CD14-positive monocyte (primary cell): ENCODE measurements around the gene MACROD2. TPM values are rescaled to one million over a fixed set of nuclear protein-coding genes. Genes with fewer than 3 reads are reported as not detected.

Source experiments
- DNase-seq, 3 donors: peaks; one replicate each; pipeline ENCODE4 v3.0.0-alpha.2; 2011 to 2022
- H2AFZ ChIP-seq: 2 replicates; pipeline ENCODE4 v1.6.0; 2012; ENCODE audit warnings: mild to moderate bottlenecking, low read depth, low read length, inconsistent platforms; ENCODE audit not compliant: insufficient read depth, poor library complexity, severe bottlenecking
- H3K27ac ChIP-seq, 2 donors: 1 replicate in 1 of 2; 2 replicates in 1 of 2; pipeline ENCODE4 v1.5.1; 2012 to 2013; ENCODE audit warnings: low read length in 2 of 2, control low read depth in 1 of 2, inconsistent platforms in 1 of 2, low read depth in 1 of 2, mild to moderate bottlenecking in 1 of 2
- H3K27me3 ChIP-seq, 2 donors: one replicate each; pipeline versions ENCODE4 v1.6.0 to v1.6.1; 2011 to 2013; ENCODE audit warnings: low read length in 2 of 2; ENCODE audit not compliant: control insufficient read depth in 2 of 2, insufficient read depth in 2 of 2
- H3K36me3 ChIP-seq, 2 donors: replicated peaks in 1 of 2; 1 replicate in 1 of 2; 2 replicates in 1 of 2; pipeline versions ENCODE4 v1.5.1 to v1.6.1; 2012 to 2013; ENCODE audit warnings: low read length in 2 of 2, control low read depth in 1 of 2, inconsistent platforms in 1 of 2, mild to moderate bottlenecking in 1 of 2; ENCODE audit not compliant: insufficient read depth in 2 of 2, control insufficient read depth in 1 of 2
- H3K4me1 ChIP-seq, 2 donors: 1 replicate in 1 of 2; 2 replicates in 1 of 2; pipeline versions ENCODE4 v1.5.1 to v1.6.1; 2012 to 2013; ENCODE audit warnings: low read length in 2 of 2, control low read depth in 1 of 2, inconsistent platforms in 1 of 2, mild to moderate bottlenecking in 1 of 2, moderate library complexity in 1 of 2; ENCODE audit not compliant: insufficient read depth in 2 of 2, control insufficient read depth in 1 of 2
- H3K4me2 ChIP-seq: replicated peaks from 2 replicates; pipeline ENCODE3; 2012; ENCODE audit warnings: low read length, moderate library complexity, mild to moderate bottlenecking; ENCODE audit not compliant: poor library complexity, severe bottlenecking; ENCODE audit errors: extremely low read depth
- H3K4me3 ChIP-seq, 3 experiments: fragments of 200-600 bp in 1 of 3; sonication (generic) in 1 of 3; replicated peaks in 1 of 3; 1 replicate in 2 of 3; 2 replicates in 1 of 3; pipeline ENCODE4 v1.5.1; 2011 to 2013; ENCODE audit warnings: low read length in 3 of 3, mild to moderate bottlenecking in 3 of 3, control low read depth in 2 of 3, low read depth in 2 of 3, inconsistent platforms in 1 of 3, moderate library complexity in 1 of 3
- H3K79me2 ChIP-seq: 2 replicates; pipeline ENCODE4 v1.6.0; 2012; ENCODE audit warnings: mild to moderate bottlenecking, control low read depth, inconsistent platforms, low read length, moderate library complexity; ENCODE audit not compliant: insufficient read depth
- H3K9ac ChIP-seq: 2 replicates; pipeline ENCODE4 v1.6.0; 2017; ENCODE audit warnings: low read length, mild to moderate bottlenecking; ENCODE audit not compliant: insufficient read depth, poor library complexity, severe bottlenecking
- H3K9me3 ChIP-seq, 2 donors: replicated peaks in 1 of 2; 1 replicate in 1 of 2; 2 replicates in 1 of 2; pipeline versions ENCODE4 v1.5.1 to v1.6.1; 2012 to 2013; ENCODE audit warnings: low read length in 2 of 2, control low read depth in 1 of 2; ENCODE audit not compliant: control insufficient read depth in 1 of 2, insufficient read depth in 1 of 2
- H4K20me1 ChIP-seq: 2 replicates; pipeline ENCODE4 v1.6.0; 2012; ENCODE audit warnings: mild to moderate bottlenecking, low read length, control low read depth, moderate library complexity; ENCODE audit not compliant: insufficient read depth
- H3K27ac Mint-ChIP-seq, 7 donors: one replicate each; pipeline ENCODE4 v1.8.0; 2020; ENCODE audit warnings: mild to moderate bottlenecking in 7 of 7, mixed read lengths in 7 of 7, moderate library complexity in 6 of 7, inconsistent platforms in 2 of 7
- H3K27me3 Mint-ChIP-seq, 3 donors: one replicate each; pipeline ENCODE4 v1.8.0; 2021 to 2022; ENCODE audit warnings: low read depth in 3 of 3, mild to moderate bottlenecking in 3 of 3, mixed read lengths in 3 of 3, moderate library complexity in 3 of 3, inconsistent platforms in 1 of 3
- H3K36me3 Mint-ChIP-seq, 2 donors: one replicate each; pipeline ENCODE4 v1.8.0; 2020; ENCODE audit warnings: mixed read lengths in 2 of 2, inconsistent platforms in 1 of 2, mild to moderate bottlenecking in 1 of 2
- H3K4me1 Mint-ChIP-seq: one replicate; pipeline ENCODE4 v1.8.0; 2020; ENCODE audit warnings: mild to moderate bottlenecking, mixed read lengths
- H3K4me3 Mint-ChIP-seq, 2 donors: one replicate each; pipeline ENCODE4 v1.8.0; 2020; ENCODE audit warnings: mild to moderate bottlenecking in 2 of 2, mixed read lengths in 2 of 2, moderate library complexity in 1 of 2
- H3K9me3 Mint-ChIP-seq, 7 donors: one replicate each; pipeline ENCODE4 v1.8.0; 2020 to 2022; ENCODE audit warnings: mixed read lengths in 7 of 7, mild to moderate bottlenecking in 6 of 7, moderate library complexity in 6 of 7, inconsistent platforms in 2 of 7
- WGBS: methylation state at CpG from one replicate; pipeline ENCODE4 v1.1.5; 2013; ENCODE audit warnings: missing lambda C conversion rate; ENCODE audit not compliant: insufficient coverage; 5-methylcytosine and 5-hydroxymethylcytosine counted together
- intact Hi-C, 2 donors: fragments of 100-400 bp; cut with micrococcal nuclease; formaldehyde crosslinking; loops; one replicate each; pipeline versions ENCODE4 v1.15.0 to v1.15.1; 2023
- polyA plus RNA-seq, 3 donors: library from polyadenylated mRNA; depleted of rRNA in 1 of 3; unstranded in 2 of 3; stranded (reverse) in 1 of 3; fragments of 300-500 nt in 2 of 3; fragments of >200 nt in 1 of 3; fragmentation: Illumina TruSeq in 2 of 3; gene quantifications; 1 replicate in 2 of 3; 2 replicates in 1 of 3; pipeline ENCODE4 v1.2.3, GENCODE V29; 2012 to 2021
- TF ChIP-seq, protein P1 (sequence below): fragments of 200-600 bp; IDR thresholded peaks from one replicate; pipeline ENCODE4 v1.8.0; 2022; ENCODE audit warnings: antibody characterized with exemption, mild to moderate bottlenecking

Gene MACROD2
- polyA plus RNA-seq, 3 donors: 0.23 TPM; not detected in 2

- peaks cover 0 to 3% (median 0%) of the 10 kb centered on the region in 7 donors for H3K9me3 Mint-ChIP-seq
- H3K4me3 Mint-ChIP-seq: no peak overlapping the region
- peaks cover 0 to 1% (median 0%) of the 10 kb centered on the region in 3 donors for H3K27me3 Mint-ChIP-seq
Observed at GRCh38 chr20:16097788-16098187, 2102.5 kb downstream of the MACROD2 start.

DNA sequence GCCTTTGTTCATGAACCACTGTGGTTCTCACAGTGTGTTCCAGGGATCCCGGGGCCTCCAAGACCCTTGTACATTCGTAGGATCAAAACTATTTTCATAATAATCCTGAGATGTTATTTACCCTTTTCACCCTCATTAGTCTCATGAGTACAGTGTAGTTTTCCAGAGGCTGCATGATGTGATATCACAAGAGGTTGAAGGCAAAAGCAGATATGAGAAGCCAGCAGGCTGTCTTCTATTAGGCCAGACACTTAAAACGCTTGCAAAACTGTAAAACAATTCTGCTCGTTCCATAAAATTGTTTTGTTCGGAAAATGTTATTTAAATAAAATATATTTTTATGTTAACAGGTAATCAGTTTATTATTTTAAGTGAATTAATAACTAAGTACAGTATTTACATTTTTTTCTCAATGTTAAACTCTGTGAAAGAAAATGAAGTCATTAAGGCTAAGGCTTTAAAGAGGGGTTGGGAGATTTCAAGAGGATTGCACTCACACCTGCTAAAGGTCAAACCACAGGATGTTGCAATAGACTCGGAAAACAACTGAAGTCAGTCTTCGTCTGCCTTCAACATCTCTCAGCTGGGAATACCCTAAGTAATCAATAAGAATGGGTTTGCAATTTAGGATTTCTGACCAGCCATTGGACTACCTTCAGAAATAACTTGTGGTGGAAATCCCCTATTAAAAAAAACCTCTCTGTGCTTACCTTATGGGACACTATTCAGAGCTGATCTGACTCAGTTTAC is 2103.7 kb downstream of the MACROD2 start:
- Histone ChIP-seq H2AFZ (no peak overlapping the region), H3K4me1 (no peaks in the 10 kb centered on the region), H3K36me3 (no peaks in the 10 kb centered on the region), H3K79me2 (no peaks in the 10 kb centered on the region), H3K27ac (no peak overlapping the region), H3K27me3 (no peaks in the 10 kb centered on the region), H3K9me3 (no peaks in the 10 kb centered on the region), H4K20me1 (no peaks in the 10 kb centered on the region), H3K4me3 (no peak overlapping the region), H3K9ac (no peak overlapping the region), H3K4me2 (no peak overlapping the region)
- H3K36me3 Mint-ChIP-seq: no peaks in the 10 kb centered on the region
- intact Hi-C loops: loop anchor here in 1 of 2 donors (10.0 kb wide), 1 partner anchor 64 kb away; no protein-coding TSS in a partner anchor
- H3K27ac Mint-ChIP-seq: no peak overlapping the region
- no peaks in the 10 kb centered on the region for H3K4me1 Mint-ChIP-seq
- H3K9me3 Mint-ChIP-seq: peaks cover 0 to 3% (median 0%) of the 10 kb centered on the region in 7 donors
- no peak for DNase-seq
- 83% methylated on average over 1 of the region's 7 CpGs for WGBS
- TF ChIP-seq, protein P1, sequence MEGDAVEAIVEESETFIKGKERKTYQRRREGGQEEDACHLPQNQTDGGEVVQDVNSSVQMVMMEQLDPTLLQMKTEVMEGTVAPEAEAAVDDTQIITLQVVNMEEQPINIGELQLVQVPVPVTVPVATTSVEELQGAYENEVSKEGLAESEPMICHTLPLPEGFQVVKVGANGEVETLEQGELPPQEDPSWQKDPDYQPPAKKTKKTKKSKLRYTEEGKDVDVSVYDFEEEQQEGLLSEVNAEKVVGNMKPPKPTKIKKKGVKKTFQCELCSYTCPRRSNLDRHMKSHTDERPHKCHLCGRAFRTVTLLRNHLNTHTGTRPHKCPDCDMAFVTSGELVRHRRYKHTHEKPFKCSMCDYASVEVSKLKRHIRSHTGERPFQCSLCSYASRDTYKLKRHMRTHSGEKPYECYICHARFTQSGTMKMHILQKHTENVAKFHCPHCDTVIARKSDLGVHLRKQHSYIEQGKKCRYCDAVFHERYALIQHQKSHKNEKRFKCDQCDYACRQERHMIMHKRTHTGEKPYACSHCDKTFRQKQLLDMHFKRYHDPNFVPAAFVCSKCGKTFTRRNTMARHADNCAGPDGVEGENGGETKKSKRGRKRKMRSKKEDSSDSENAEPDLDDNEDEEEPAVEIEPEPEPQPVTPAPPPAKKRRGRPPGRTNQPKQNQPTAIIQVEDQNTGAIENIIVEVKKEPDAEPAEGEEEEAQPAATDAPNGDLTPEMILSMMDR: no peak
- peaks cover 0 to 1% (median 0%) of the 10 kb centered on the region in 3 donors for H3K27me3 Mint-ChIP-seq
- H3K4me3 Mint-ChIP-seq: no peak overlapping the region

More at GRCh38 chr20:16097788-16098187, 2102.5 kb downstream of the MACROD2 start:
- no peaks in the 10 kb centered on the region for H3K79me2 ChIP-seq
- Mint-ChIP-seq H3K4me1 (no peaks in the 10 kb centered on the region), H3K36me3 (no peaks in the 10 kb centered on the region), H3K27ac (no peak overlapping the region)
- no peaks in the 10 kb centered on the region for H3K27me3 ChIP-seq
- no peak overlapping the region for H3K4me2 ChIP-seq
- H4K20me1 ChIP-seq: no peaks in the 10 kb centered on the region
- TF ChIP-seq, protein P1: no peak
- no peak overlapping the region for H3K9ac ChIP-seq
- no peak overlapping the region for H3K4me3 ChIP-seq
- H3K27ac ChIP-seq: no peak overlapping the region
- DNase-seq: no peak
- no peaks in the 10 kb centered on the region for H3K9me3 ChIP-seq
- no peak overlapping the region for H2AFZ ChIP-seq
- H3K4me1 ChIP-seq: no peaks in the 10 kb centered on the region
- no peaks in the 10 kb centered on the region for H3K36me3 ChIP-seq
- intact Hi-C loops: loop anchor here in 1 of 2 donors (10.0 kb wide), 1 partner anchor 63 kb away; no protein-coding TSS in a partner anchor
- 100% methylated on average over 1 of the region's 4 CpGs for WGBS
